ENCODE measurements around the gene KLHL29. TPM values are rescaled to one million over a fixed set of nuclear protein-coding genes. Genes with fewer than 3 reads are reported as not detected.

The KLHL29 gene
- total and polyA plus RNA-seq, 7 experiments from 2014 or later, result 0.59 to 6.5 (median 5.6) TPM

- H3K27ac Mint-ChIP-seq, result peak overlapping the region in 2 of 9 donors; percentile 9 to 28
- ChIA-PET CTCF (no interaction called here), POLR2A (no interaction called here)
- peaks cover 0 to 15% (median 6%) of the 10 kb centered on the region in 5 donors for H3K36me3 Mint-ChIP-seq
- Histone ChIP-seq H3K4me1 (ENCODE audit: control insufficient read depth in 2 of 2, insufficient read depth in 2 of 2, low read length in 2 of 2) (no peaks in the 10 kb centered on the region), H3K9me3 (ENCODE audit: control insufficient read depth in 2 of 3, low read length in 3 of 3) (no peaks in the 10 kb centered on the region), H3K27ac (ENCODE audit: low read depth, low read length) (no peak overlapping the region), H3K36me3 (ENCODE audit: control insufficient read depth in 2 of 3, insufficient read depth in 3 of 3, low read length in 3 of 3) (no peaks in the 10 kb centered on the region), H3K4me3 (ENCODE audit: low read length) (no peak overlapping the region), H3K27me3 (ENCODE audit: control insufficient read depth in 2 of 2, insufficient read depth in 2 of 2, low read length in 2 of 2) (no peaks in the 10 kb centered on the region)
- no peak overlapping the region for H3K4me3 Mint-ChIP-seq
- peaks cover 0 to 9% (median 5%) of the 10 kb centered on the region in 11 donors for H3K9me3 Mint-ChIP-seq
- intact Hi-C loops (cut with micrococcal nuclease), result no loop called here
- peaks cover 0 to 10% (median 4%) of the 10 kb centered on the region in 7 donors for H3K4me1 Mint-ChIP-seq
- DNase-seq (no peak), ATAC-seq (no peak)
- no peaks in the 10 kb centered on the region for H3K27me3 Mint-ChIP-seq
These were observed 297.5 kb downstream of the KLHL29 start for GRCh38 chr2:23682481-23682880.

- H3K36me3 Mint-ChIP-seq, result peaks cover 0 to 12% (median 3%) of the 10 kb centered on the region in 5 donors
- peaks cover 0 to 6% (median 3%) of the 10 kb centered on the region in 11 donors for H3K9me3 Mint-ChIP-seq
- H3K27me3 Mint-ChIP-seq, result no peaks in the 10 kb centered on the region
- ChIA-PET CTCF (no interaction called here), POLR2A (no interaction called here)
- H3K4me3 Mint-ChIP-seq, result no peak overlapping the region
- intact Hi-C loops (cut with micrococcal nuclease), result no loop called here
- Histone ChIP-seq H3K4me3 (ENCODE audit: low read length) (no peak overlapping the region), H3K36me3 (ENCODE audit: control insufficient read depth in 2 of 3, insufficient read depth in 3 of 3, low read length in 3 of 3) (no peaks in the 10 kb centered on the region), H3K27ac (ENCODE audit: low read depth, low read length) (no peak overlapping the region), H3K4me1 (ENCODE audit: control insufficient read depth in 2 of 2, insufficient read depth in 2 of 2, low read length in 2 of 2) (no peaks in the 10 kb centered on the region), H3K27me3 (ENCODE audit: control insufficient read depth in 2 of 2, insufficient read depth in 2 of 2, low read length in 2 of 2) (no peaks in the 10 kb centered on the region), H3K9me3 (ENCODE audit: control insufficient read depth in 2 of 3, low read length in 3 of 3) (no peaks in the 10 kb centered on the region)
- H3K4me1 Mint-ChIP-seq, result peaks cover 0 to 10% (median 4%) of the 10 kb centered on the region in 7 donors
- ATAC-seq, result no peak
- no peak overlapping the region for H3K27ac Mint-ChIP-seq
- DNase-seq, result no peak
These were observed 298.0 kb downstream of the KLHL29 start for GRCh38 chr2:23683001-23683400.

DNA sequence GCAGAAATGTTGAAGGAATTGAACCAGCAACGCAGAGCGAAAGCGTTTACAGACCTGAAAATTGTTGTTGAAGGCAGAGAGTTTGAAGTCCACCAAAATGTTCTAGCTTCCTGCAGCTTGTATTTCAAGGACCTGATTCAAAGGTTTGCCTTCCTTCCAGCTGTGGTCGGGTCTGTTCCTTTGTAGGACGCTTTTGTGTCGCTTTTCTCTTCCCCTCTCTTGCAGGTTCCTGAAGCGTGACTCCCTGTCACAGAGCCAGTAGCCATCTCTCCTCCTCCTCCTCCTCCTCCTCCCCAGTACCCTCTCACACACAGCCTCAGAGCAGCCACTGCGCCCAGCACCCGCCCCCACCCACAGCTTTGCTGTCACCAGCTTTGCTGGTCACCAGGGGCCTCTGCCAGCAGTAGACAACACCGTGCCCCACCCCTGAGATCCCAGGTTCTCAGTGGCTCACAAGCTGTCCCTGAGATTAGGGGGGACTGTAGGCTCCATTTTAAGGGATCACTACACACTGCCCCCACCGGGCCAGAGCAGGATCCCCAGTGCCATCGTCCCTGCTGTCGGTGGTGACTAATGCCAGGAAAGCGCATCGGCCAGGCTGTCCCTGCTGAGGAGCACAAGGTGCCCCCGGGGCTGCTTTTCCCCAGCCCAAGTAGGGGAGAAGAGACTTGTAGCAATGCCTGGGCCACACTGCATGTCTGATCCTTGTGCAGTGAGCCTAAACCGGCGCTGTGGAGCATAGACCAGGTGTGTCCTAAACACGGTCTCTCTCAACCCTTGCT, 299.6 kb downstream of the KLHL29 start:
- peaks cover 0 to 7% (median 0%) of the 10 kb centered on the region in 5 donors for H3K36me3 Mint-ChIP-seq
- DNase-seq (no peak), ATAC-seq (no peak)
- peaks cover 0 to 10% (median 4%) of the 10 kb centered on the region in 7 donors for H3K4me1 Mint-ChIP-seq
- no peaks in the 10 kb centered on the region for H3K9me3 ChIP-seq (ENCODE audit: control insufficient read depth in 2 of 3, low read length in 3 of 3)
- no peaks in the 10 kb centered on the region for H3K27me3 ChIP-seq (ENCODE audit: control insufficient read depth in 2 of 2, insufficient read depth in 2 of 2, low read length in 2 of 2)
- H3K27ac Mint-ChIP-seq, result peak overlapping the region in 4 of 9 donors; percentile 3 to 69 (median 46)
- no peak overlapping the region for H3K4me3 ChIP-seq (ENCODE audit: low read length)
- no peaks in the 10 kb centered on the region for H3K36me3 ChIP-seq (ENCODE audit: control insufficient read depth in 2 of 3, insufficient read depth in 3 of 3, low read length in 3 of 3)
- H3K27me3 Mint-ChIP-seq, result no peaks in the 10 kb centered on the region
- H3K4me3 Mint-ChIP-seq, result no peak overlapping the region
- ChIA-PET POLR2A (interaction anchor here (0.7 kb wide), 1 partner anchor 12 kb away, joined by 3 read pairs; no protein-coding TSS in a partner anchor), CTCF (interaction anchor here (0.6 kb wide), 1 partner anchor 16 kb away, joined by 4 read pairs; no protein-coding TSS in a partner anchor)
- H3K4me1 ChIP-seq (ENCODE audit: control insufficient read depth in 2 of 2, insufficient read depth in 2 of 2, low read length in 2 of 2), result no peaks in the 10 kb centered on the region
- no peak overlapping the region for H3K27ac ChIP-seq (ENCODE audit: low read depth, low read length)
- H3K9me3 Mint-ChIP-seq, result peaks cover 0 to 2% (median 0%) of the 10 kb centered on the region in 11 donors
- intact Hi-C loops (cut with micrococcal nuclease), result no loop called here

DNA sequence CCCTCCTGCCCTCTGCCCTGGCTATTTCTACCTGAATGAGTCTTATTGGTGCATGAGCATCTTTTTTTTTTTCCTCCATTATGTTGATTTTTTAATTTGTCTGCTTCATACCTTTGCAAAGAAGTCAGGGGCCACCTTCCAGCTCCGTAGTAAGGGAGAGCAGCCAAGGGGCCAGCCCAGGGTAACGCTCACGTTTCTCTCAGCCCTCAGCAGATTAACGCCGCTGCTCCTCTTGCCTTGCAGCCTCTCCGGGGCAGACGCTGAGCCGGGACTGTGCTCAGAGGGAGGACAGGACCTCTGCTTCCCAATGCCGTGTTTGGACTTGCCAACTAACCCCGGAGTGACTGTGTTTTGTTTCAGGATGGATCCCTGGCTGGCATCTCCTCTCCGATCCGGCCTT, 300.2 kb downstream of the KLHL29 start:
- ChIA-PET CTCF (interaction anchor here (0.6 kb wide), 1 partner anchor 15 kb away, joined by 4 read pairs; no protein-coding TSS in a partner anchor), POLR2A (no interaction called here)
- no peaks in the 10 kb centered on the region for H3K36me3 ChIP-seq (ENCODE audit: control insufficient read depth in 2 of 3, insufficient read depth in 3 of 3, low read length in 3 of 3)
- Mint-ChIP-seq H3K4me3 (no peak overlapping the region), H3K4me1 (peaks cover 0 to 10% (median 4%) of the 10 kb centered on the region in 7 donors), H3K36me3 (peaks cover 0 to 7% (median 0%) of the 10 kb centered on the region in 5 donors), H3K27me3 (no peaks in the 10 kb centered on the region), H3K9me3 (peaks cover 0 to 2% (median 0%) of the 10 kb centered on the region in 11 donors), H3K27ac (peak overlapping the region in 3 of 9 donors; percentile 3 to 47 (median 31))
- H3K4me1 ChIP-seq (ENCODE audit: control insufficient read depth in 2 of 2, insufficient read depth in 2 of 2, low read length in 2 of 2), result no peaks in the 10 kb centered on the region
- ATAC-seq (no peak), DNase-seq (no peak)
- no peaks in the 10 kb centered on the region for H3K9me3 ChIP-seq (ENCODE audit: control insufficient read depth in 2 of 3, low read length in 3 of 3)
- intact Hi-C loops (cut with micrococcal nuclease), result no loop called here
- no peaks in the 10 kb centered on the region for H3K27me3 ChIP-seq (ENCODE audit: control insufficient read depth in 2 of 2, insufficient read depth in 2 of 2, low read length in 2 of 2)
- no peak overlapping the region for H3K27ac ChIP-seq (ENCODE audit: low read depth, low read length)
- H3K4me3 ChIP-seq (ENCODE audit: low read length), result no peak overlapping the region

DNA sequence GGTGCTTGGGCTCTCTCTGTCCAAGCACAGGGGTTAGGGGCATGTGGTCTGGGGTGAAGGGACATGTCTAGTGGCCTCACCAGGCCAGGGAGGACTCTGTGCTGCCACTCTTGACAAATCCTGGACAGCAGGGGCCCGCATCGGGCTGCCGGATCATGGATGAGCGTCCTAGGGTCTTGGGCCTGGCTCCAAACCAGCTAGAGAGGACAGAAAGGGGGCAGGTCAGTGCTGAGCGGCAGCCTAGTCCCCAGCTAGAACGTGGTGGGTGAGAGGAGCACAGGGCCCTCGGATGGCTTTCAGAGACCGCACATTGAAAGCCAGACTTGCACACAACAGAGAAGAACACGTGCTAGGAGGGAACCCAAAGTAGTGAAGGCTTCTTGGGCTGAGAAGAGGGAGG, 300.7 kb downstream of the KLHL29 start:
- H3K27me3 ChIP-seq (ENCODE audit: control insufficient read depth in 2 of 2, insufficient read depth in 2 of 2, low read length in 2 of 2), result no peaks in the 10 kb centered on the region
- DNase-seq (no peak), ATAC-seq (no peak)
- Mint-ChIP-seq H3K36me3 (peaks cover 0 to 7% (median 0%) of the 10 kb centered on the region in 5 donors), H3K4me3 (no peak overlapping the region), H3K27me3 (no peaks in the 10 kb centered on the region), H3K27ac (peak overlapping the region in 3 of 9 donors; percentile 27 to 47 (median 33)), H3K4me1 (peaks cover 0 to 10% (median 4%) of the 10 kb centered on the region in 7 donors), H3K9me3 (peaks cover 0 to 2% (median 0%) of the 10 kb centered on the region in 11 donors)
- ChIA-PET CTCF (no interaction called here), POLR2A (no interaction called here)
- H3K27ac ChIP-seq (ENCODE audit: low read depth, low read length), result no peak overlapping the region
- no peaks in the 10 kb centered on the region for H3K4me1 ChIP-seq (ENCODE audit: control insufficient read depth in 2 of 2, insufficient read depth in 2 of 2, low read length in 2 of 2)
- H3K4me3 ChIP-seq (ENCODE audit: low read length), result no peak overlapping the region
- no peaks in the 10 kb centered on the region for H3K9me3 ChIP-seq (ENCODE audit: control insufficient read depth in 2 of 3, low read length in 3 of 3)
- peaks cover 0 to 4% (median 0%) of the 10 kb centered on the region in 3 experiments for H3K36me3 ChIP-seq (ENCODE audit: control insufficient read depth in 2 of 3, insufficient read depth in 3 of 3, low read length in 3 of 3)
- intact Hi-C loops (cut with micrococcal nuclease), result no loop called here

DNA sequence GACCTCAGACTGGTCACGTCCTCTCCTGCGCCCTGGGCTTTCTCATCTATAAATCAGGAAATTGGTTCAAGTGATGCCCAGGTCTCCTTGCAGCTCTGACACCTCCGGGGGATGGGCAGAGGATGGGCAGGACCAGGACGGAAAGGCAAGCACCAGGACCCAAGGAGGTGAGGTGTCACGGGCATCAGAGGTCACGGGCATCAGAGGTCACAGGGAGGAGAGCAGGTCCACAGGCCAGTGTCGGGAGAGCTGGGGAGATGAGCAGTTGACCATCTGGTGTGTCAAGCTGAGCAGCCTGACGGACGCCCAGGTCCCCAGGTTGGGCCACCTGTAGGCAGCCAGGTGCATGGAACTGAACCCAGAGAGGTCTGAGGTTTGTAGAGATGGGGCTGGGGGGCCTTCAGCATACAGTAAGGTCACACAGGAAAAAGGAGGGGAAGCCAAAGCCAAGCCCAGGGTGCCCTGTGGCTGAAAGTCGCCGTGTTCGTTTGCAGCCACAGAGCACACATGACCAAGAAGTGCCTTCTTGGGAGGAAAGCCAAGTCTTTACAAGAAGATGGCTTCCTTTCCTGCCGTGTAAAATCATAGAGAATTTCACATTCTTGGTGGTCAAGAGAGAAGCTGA, 301.5 kb downstream of the KLHL29 start:
- Histone ChIP-seq H3K27me3 (ENCODE audit: control insufficient read depth in 2 of 2, insufficient read depth in 2 of 2, low read length in 2 of 2) (no peaks in the 10 kb centered on the region), H3K4me3 (ENCODE audit: low read length) (no peak overlapping the region), H3K9me3 (ENCODE audit: control insufficient read depth in 2 of 3, low read length in 3 of 3) (no peaks in the 10 kb centered on the region), H3K36me3 (ENCODE audit: control insufficient read depth in 2 of 3, insufficient read depth in 3 of 3, low read length in 3 of 3) (peaks cover 0 to 12% (median 0%) of the 10 kb centered on the region in 3 experiments), H3K27ac (ENCODE audit: low read depth, low read length) (no peak overlapping the region), H3K4me1 (ENCODE audit: control insufficient read depth in 2 of 2, insufficient read depth in 2 of 2, low read length in 2 of 2) (no peaks in the 10 kb centered on the region)
- ChIA-PET POLR2A (no interaction called here), CTCF (no interaction called here)
- intact Hi-C loops (cut with micrococcal nuclease), result no loop called here
- peaks cover 0 to 10% (median 4%) of the 10 kb centered on the region in 7 donors for H3K4me1 Mint-ChIP-seq
- H3K36me3 Mint-ChIP-seq, result peaks cover 0 to 15% (median 2%) of the 10 kb centered on the region in 5 donors
- H3K27ac Mint-ChIP-seq, result peak overlapping the region in 3 of 9 donors; percentile 33 to 53 (median 39)
- ATAC-seq, result no peak
- H3K9me3 Mint-ChIP-seq, result peaks cover 0 to 2% (median 0%) of the 10 kb centered on the region in 11 donors
- DNase-seq, result no peak
- no peaks in the 10 kb centered on the region for H3K27me3 Mint-ChIP-seq
- H3K4me3 Mint-ChIP-seq, result no peak overlapping the region

Data from naive thymus-derived CD4-positive, alpha-beta T cell (primary cell).